Measurements from ENCODE around the gene PROCR. TPM values are rescaled to one million over a fixed set of nuclear protein-coding genes. Genes with fewer than 3 reads are reported as not detected.
"Not testable (repeated sequence)": the region's sequence is repeated elsewhere in the genome, so short reads cannot be mapped to it uniquely, and the experiment has no call there.

PROCR gene
- polyA plus RNA-seq, 1 donor from 2014 or later = 0.30 TPM

DNA sequence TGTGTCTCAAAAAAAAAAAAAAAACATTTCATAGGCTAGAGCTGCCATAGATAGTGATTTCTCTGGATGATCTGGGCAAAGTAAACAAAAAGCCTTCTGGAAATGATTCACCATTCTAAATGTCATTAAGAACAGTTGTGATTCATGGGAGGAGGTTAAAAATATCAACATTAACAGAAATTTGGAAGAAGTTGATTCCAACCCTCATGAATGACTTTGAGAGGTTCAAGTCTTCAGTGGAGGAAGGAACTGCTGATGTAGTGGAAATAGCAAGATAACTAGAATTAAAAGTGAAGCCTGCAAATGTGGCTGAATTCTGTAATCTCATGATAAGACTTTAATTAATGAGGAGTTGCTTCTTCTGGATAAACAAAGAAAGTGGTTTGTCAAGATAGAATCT is 27.9 kb downstream of the PROCR start:
- Histone ChIP-seq H3K9me3 (ENCODE audit: low read length) (no peaks in the 10 kb centered on the region), H3F3A (ENCODE audit: insufficient read depth, low read length, poor library complexity, severe bottlenecking) (no peaks in the 10 kb centered on the region), H4K20me1 (ENCODE audit: insufficient read depth) (no peaks in the 10 kb centered on the region), H3K36me3 (ENCODE audit: insufficient read depth, low read length) (no peaks in the 10 kb centered on the region), H3K79me2 (replicated peaks; ENCODE audit: insufficient read depth, low read length) (no peaks in the 10 kb centered on the region), H3K9me2 (ENCODE audit: insufficient read depth, low read length) (no peaks in the 10 kb centered on the region), H3K27me3 (ENCODE audit: insufficient read depth, low read depth, low read length) (no peaks in the 10 kb centered on the region), H2AFZ (ENCODE audit: low read depth, low read length) (no peak overlapping the region), H3K27ac (ENCODE audit: low read length) (no peak overlapping the region), H3K9ac (ENCODE audit: low read length) (no peak overlapping the region), H3K4me2 (ENCODE audit: low read length) (no peak overlapping the region), H3K4me3 (ENCODE audit: low read length) (no peak overlapping the region)
- no peak for TF ChIP-seq EZH2 (IDR thresholded peaks at IDR 0.05; ENCODE audit: borderline replicate concordance, insufficient read depth, low read length, poor library complexity, severe bottlenecking)
- no peak for TF ChIP-seq EP300 (conservative IDR thresholded peaks at IDR 0.05; ENCODE audit: poor library complexity, severe bottlenecking)
- no peak for TF ChIP-seq MXI1 (conservative IDR thresholded peaks at IDR 0.05; ENCODE audit: poor library complexity, severe bottlenecking)
- no peak for TF ChIP-seq RAD21 (conservative IDR thresholded peaks at IDR 0.05)
- TF ChIP-seq, protein P1, sequence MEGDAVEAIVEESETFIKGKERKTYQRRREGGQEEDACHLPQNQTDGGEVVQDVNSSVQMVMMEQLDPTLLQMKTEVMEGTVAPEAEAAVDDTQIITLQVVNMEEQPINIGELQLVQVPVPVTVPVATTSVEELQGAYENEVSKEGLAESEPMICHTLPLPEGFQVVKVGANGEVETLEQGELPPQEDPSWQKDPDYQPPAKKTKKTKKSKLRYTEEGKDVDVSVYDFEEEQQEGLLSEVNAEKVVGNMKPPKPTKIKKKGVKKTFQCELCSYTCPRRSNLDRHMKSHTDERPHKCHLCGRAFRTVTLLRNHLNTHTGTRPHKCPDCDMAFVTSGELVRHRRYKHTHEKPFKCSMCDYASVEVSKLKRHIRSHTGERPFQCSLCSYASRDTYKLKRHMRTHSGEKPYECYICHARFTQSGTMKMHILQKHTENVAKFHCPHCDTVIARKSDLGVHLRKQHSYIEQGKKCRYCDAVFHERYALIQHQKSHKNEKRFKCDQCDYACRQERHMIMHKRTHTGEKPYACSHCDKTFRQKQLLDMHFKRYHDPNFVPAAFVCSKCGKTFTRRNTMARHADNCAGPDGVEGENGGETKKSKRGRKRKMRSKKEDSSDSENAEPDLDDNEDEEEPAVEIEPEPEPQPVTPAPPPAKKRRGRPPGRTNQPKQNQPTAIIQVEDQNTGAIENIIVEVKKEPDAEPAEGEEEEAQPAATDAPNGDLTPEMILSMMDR (IDR thresholded peaks at IDR 0.05; ENCODE audit: poor library complexity, severe bottlenecking) = no peak
- TF ChIP-seq, protein P2, sequence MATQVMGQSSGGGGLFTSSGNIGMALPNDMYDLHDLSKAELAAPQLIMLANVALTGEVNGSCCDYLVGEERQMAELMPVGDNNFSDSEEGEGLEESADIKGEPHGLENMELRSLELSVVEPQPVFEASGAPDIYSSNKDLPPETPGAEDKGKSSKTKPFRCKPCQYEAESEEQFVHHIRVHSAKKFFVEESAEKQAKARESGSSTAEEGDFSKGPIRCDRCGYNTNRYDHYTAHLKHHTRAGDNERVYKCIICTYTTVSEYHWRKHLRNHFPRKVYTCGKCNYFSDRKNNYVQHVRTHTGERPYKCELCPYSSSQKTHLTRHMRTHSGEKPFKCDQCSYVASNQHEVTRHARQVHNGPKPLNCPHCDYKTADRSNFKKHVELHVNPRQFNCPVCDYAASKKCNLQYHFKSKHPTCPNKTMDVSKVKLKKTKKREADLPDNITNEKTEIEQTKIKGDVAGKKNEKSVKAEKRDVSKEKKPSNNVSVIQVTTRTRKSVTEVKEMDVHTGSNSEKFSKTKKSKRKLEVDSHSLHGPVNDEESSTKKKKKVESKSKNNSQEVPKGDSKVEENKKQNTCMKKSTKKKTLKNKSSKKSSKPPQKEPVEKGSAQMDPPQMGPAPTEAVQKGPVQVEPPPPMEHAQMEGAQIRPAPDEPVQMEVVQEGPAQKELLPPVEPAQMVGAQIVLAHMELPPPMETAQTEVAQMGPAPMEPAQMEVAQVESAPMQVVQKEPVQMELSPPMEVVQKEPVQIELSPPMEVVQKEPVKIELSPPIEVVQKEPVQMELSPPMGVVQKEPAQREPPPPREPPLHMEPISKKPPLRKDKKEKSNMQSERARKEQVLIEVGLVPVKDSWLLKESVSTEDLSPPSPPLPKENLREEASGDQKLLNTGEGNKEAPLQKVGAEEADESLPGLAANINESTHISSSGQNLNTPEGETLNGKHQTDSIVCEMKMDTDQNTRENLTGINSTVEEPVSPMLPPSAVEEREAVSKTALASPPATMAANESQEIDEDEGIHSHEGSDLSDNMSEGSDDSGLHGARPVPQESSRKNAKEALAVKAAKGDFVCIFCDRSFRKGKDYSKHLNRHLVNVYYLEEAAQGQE (IDR thresholded peaks at IDR 0.05; ENCODE audit: borderline replicate concordance) = no peak
- no peak for TF ChIP-seq TAF1 (IDR thresholded peaks at IDR 0.05; ENCODE audit: low read depth)
- no peak for TF ChIP-seq SMC3 (conservative IDR thresholded peaks at IDR 0.05; ENCODE audit: poor library complexity)
- TF ChIP-seq POLR2AphosphoS5 (IDR thresholded peaks at IDR 0.05) = no peak

DNA sequence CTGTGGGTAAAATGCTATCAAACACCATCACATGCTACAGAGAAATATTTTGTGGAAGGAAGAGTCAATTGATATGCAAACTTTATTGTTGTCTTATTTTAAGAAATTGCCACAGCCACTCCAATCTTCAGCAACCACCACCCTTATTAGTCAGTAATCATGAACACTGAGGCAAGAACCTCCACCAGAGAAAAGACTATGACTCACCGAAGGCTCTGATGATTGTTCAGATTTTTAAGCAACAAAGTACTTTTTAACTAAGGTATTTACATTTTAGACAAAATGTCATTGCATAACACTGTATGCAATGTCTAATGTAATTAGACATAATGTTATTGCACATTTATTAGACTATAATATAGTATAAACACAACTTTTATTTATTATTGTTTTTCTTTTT is 28.4 kb downstream of the PROCR start:
- Histone ChIP-seq H3K4me2 (ENCODE audit: low read length) (no peak overlapping the region), H3F3A (ENCODE audit: insufficient read depth, low read length, poor library complexity, severe bottlenecking) (no peaks in the 10 kb centered on the region), H3K9me2 (ENCODE audit: insufficient read depth, low read length) (no peaks in the 10 kb centered on the region), H3K27ac (ENCODE audit: low read length) (no peak overlapping the region), H4K20me1 (ENCODE audit: insufficient read depth) (no peaks in the 10 kb centered on the region), H3K79me2 (replicated peaks; ENCODE audit: insufficient read depth, low read length) (no peaks in the 10 kb centered on the region), H3K4me3 (ENCODE audit: low read length) (no peak overlapping the region), H2AFZ (ENCODE audit: low read depth, low read length) (no peak overlapping the region), H3K9ac (ENCODE audit: low read length) (no peak overlapping the region), H3K9me3 (ENCODE audit: low read length) (no peaks in the 10 kb centered on the region), H3K36me3 (ENCODE audit: insufficient read depth, low read length) (no peaks in the 10 kb centered on the region), H3K27me3 (ENCODE audit: insufficient read depth, low read depth, low read length) (no peaks in the 10 kb centered on the region)
- TF ChIP-seq, protein P2 (IDR thresholded peaks at IDR 0.05; ENCODE audit: borderline replicate concordance) = no peak
- no peak for TF ChIP-seq SMC3 (conservative IDR thresholded peaks at IDR 0.05; ENCODE audit: poor library complexity)
- TF ChIP-seq TAF1 (IDR thresholded peaks at IDR 0.05; ENCODE audit: low read depth) = no peak
- TF ChIP-seq, protein P1 (IDR thresholded peaks at IDR 0.05; ENCODE audit: poor library complexity, severe bottlenecking) = no peak
- no peak for TF ChIP-seq RAD21 (conservative IDR thresholded peaks at IDR 0.05)
- no peak for TF ChIP-seq MXI1 (conservative IDR thresholded peaks at IDR 0.05; ENCODE audit: poor library complexity, severe bottlenecking)
- no peak for TF ChIP-seq EP300 (conservative IDR thresholded peaks at IDR 0.05; ENCODE audit: poor library complexity, severe bottlenecking)
- TF ChIP-seq EZH2 (IDR thresholded peaks at IDR 0.05; ENCODE audit: borderline replicate concordance, insufficient read depth, low read length, poor library complexity, severe bottlenecking) = no peak
- no peak for TF ChIP-seq POLR2AphosphoS5 (IDR thresholded peaks at IDR 0.05)

DNA sequence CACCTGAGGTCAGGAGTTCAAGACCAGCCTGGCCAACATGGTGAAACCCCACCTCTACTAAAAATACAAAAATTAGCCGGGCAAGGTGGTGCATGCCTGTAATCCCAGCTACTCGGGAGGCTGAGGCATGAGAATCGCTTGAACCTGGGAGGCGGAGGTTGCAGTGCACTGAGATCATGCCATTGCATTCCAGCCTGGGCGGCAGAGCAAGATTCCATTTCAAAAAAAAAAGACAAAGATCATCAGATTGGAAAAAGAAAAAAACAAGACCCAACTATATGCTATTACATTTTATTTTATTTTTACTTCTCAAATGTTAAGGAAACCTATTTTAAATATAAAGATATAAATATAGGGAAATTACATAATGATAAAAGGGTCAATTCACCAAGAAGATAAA is 29.6 kb downstream of the PROCR start:
- not testable (repeated sequence) for H4K20me1 ChIP-seq (ENCODE audit: insufficient read depth); H3K79me2 ChIP-seq (replicated peaks; ENCODE audit: insufficient read depth, low read length); H3K4me2 ChIP-seq (ENCODE audit: low read length); H3K36me3 ChIP-seq (ENCODE audit: insufficient read depth, low read length); H3K9ac ChIP-seq (ENCODE audit: low read length); H3K27me3 ChIP-seq (ENCODE audit: insufficient read depth, low read depth, low read length); H3K27ac ChIP-seq (ENCODE audit: low read length); H3K4me3 ChIP-seq (ENCODE audit: low read length); H3K9me3 ChIP-seq (ENCODE audit: low read length); H3K9me2 ChIP-seq (ENCODE audit: insufficient read depth, low read length); H2AFZ ChIP-seq (ENCODE audit: low read depth, low read length); H3F3A ChIP-seq (ENCODE audit: insufficient read depth, low read length, poor library complexity, severe bottlenecking)

Data from neural cell (in vitro differentiated cells).